Stimulated activated CD4-positive, alpha-beta T cell treated with anti-CD3 and anti-CD28 coated beads, Interleukin-4, amount 100 ng/mL, for 1 hour (primary cell): ENCODE measurements around the gene CNFN.
"Not testable (repeated sequence)": the region's sequence is repeated elsewhere in the genome, so short reads cannot be mapped to it uniquely, and the experiment has no call there.

ENCODE experiments used
- DNase-seq: peaks from one replicate; pipeline ENCODE4 v3.0.0-alpha.2; 2020

CNFN gene

DNA sequence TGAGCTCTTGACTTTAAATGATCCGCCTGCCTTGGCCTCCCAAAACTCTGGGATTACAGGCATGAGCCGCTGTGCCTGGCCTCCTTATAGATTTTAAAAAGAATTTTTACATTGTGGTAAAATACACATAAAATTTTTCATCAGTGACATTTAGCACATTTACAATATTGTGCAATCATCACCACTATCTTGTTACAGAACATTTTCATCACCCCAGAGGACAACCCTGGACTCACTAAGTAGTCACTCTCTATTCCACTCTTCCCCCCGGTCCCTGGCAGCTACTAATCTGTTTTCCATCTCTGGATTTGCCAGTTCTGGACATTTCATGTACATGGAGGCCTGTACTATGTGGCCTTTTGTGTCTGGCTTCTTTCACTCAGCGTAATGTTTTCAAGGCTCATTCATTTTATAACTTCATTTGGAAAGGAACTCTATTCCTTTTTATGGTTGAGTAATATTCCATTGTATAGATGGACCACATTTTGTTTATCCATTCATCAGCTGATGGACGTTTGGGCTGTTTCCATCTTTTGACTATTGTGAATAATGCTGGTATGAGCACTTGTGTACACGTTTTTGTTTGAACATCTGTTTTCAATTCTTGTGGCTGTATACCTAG lies 44.8 kb downstream of the CNFN start:
- no peak for DNase-seq

DNA sequence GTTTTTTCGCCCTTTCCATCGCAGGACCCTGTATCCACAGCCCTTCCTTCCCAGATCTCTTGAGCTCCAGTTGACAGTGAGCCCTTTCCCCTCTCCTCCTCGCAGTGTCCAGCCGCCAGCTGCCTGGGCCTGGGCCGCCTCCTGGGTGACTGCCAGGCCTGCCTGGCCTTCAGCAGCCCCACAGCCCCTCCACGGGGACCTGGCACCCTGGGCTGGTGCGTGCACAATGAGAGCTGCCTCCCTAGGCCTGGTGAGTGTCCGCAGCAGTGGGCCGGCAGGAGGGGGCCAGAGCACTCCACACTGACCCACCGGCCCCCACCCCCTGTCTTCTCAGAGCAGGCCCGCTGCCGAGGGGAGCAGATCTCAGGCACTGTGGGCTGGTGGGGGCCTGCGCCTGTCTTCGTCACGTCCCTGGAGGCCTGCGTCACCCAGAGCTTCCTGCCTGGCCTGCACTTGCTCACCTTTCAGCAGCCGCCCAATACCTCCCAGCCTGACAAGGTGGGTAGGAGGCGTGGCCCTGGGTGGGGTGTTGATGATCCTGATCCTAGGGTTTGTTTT lies 45.7 kb downstream of the CNFN start:
- no peak for DNase-seq

DNA sequence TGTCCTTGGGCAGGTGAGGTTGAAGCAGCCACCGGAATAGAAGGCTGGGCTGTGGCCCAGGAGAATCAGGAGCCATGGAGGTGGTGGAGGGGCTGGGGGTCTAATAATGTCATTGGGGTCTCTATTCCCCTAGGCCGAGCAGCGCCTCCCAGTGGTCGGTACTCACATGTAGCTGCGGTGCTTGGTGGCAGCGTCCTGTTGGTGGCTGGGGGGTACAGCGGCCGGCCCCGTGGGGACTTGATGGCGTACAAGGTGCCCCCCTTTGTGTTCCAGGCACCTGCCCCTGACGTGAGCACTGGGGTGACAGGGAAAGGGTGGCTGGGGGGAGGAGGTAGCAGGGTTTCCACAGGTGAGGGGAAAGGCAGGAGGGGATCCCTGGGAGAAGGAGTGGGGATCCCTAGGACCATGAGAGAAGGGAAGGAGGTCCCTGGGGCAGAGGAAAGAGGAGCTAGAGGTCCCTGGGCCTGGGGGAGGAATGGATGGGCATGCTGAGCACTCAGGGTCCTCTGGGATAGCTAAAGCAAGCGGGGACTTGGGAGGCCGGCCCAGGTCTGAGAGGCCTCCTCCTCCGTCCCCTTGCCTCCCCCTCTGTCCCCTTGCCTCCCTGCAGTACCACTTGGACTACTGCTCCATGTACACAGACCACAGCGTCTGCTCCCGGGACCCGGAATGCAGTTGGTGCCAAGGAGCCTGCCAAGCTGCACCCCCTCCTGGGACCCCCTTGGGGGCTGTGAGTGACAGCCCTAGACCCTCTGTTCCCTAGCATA lies 46.6 kb downstream of the CNFN start:
- no peak for DNase-seq

- not testable (repeated sequence) for DNase-seq
Measured at GRCh38 chr19:42339922-42340321, 50.2 kb downstream of the CNFN start.

- not testable (repeated sequence) for DNase-seq
Measured at GRCh38 chr19:42339126-42339860, 50.8 kb downstream of the CNFN start.
